Karpas-422 (cell line): ENCODE results near the gene EHD4. TPM values are rescaled to one million over a fixed set of nuclear protein-coding genes. Genes with fewer than 3 reads are reported as not detected.

Experiments
- DNase-seq: peaks from one replicate; pipeline ENCODE4 v3.0.0-alpha.2; 2015
- H2AFZ ChIP-seq: fragments of 200-600 bp; sonication (generic); 2 replicates; pipeline ENCODE4 v1.6.1; 2014; ENCODE audit warnings: antibody characterized with exemption, low read length, mixed read lengths
- H3K27ac ChIP-seq: fragments of 200-600 bp; sonication (generic); 2 replicates; pipeline ENCODE4 v1.5.1; 2014; ENCODE audit warnings: mild to moderate bottlenecking, low read length, moderate library complexity
- H3K27me3 ChIP-seq: fragments of 200-600 bp; sonication (generic); 2 replicates; pipeline ENCODE4 v1.6.1; 2014; ENCODE audit warnings: low read length, mixed read lengths
- H3K36me3 ChIP-seq: fragments of 200-600 bp; sonication (generic); 2 replicates; pipeline ENCODE4 v1.6.1; 2014; ENCODE audit warnings: low read length, mixed read lengths; ENCODE audit not compliant: insufficient read depth
- H3K4me1 ChIP-seq: fragments of 200-600 bp; sonication (generic); 2 replicates; pipeline ENCODE4 v1.6.1; 2014; ENCODE audit warnings: mild to moderate bottlenecking, low read length, mixed read lengths
- H3K4me2 ChIP-seq: fragments of 200-600 bp; sonication (generic); 2 replicates; pipeline ENCODE4 v1.6.1; 2014; ENCODE audit warnings: low read length, low read depth, mild to moderate bottlenecking; ENCODE audit not compliant: poor library complexity, severe bottlenecking
- H3K4me3 ChIP-seq: fragments of 200-600 bp; sonication (generic); 2 replicates; pipeline ENCODE4 v1.5.1; 2014; ENCODE audit warnings: mild to moderate bottlenecking, antibody characterized with exemption, low read length, mixed read lengths
- H3K79me2 ChIP-seq: fragments of 200-600 bp; sonication (generic); 2 replicates; pipeline ENCODE4 v1.6.1; 2014; ENCODE audit warnings: mild to moderate bottlenecking, low read length, mixed read lengths
- H3K9ac ChIP-seq: fragments of 200-600 bp; sonication (generic); 2 replicates; pipeline ENCODE4 v1.6.0; 2014; ENCODE audit warnings: low read length
- H3K9me2 ChIP-seq: fragments of 200-600 bp; sonication (generic), shearing (Covaris generic); replicated peaks from 2 replicates; pipeline ENCODE4 v1.6.0; 2014; ENCODE audit warnings: mild to moderate bottlenecking, low read length, moderate library complexity; ENCODE audit not compliant: insufficient read depth
- H3K9me3 ChIP-seq: fragments of 300-700, 200-600 bp; sonication (generic); 2 replicates; pipeline ENCODE4 v1.6.1; 2014; ENCODE audit warnings: low read length, mixed read lengths
- H4K20me1 ChIP-seq: fragments of 200-600 bp; sonication (generic); 2 replicates; pipeline ENCODE4 v1.6.1; 2014; ENCODE audit warnings: mild to moderate bottlenecking, antibody characterized with exemption, low read length, low read depth; ENCODE audit not compliant: insufficient read depth
- small RNA-seq: library from RNA; depleted of rRNA; stranded (forward); fragments of <200 nt; gene quantifications from one replicate; pipeline ENCODE3, GENCODE V24; 2014
- total RNA-seq: library from RNA; depleted of rRNA; stranded (reverse); fragments of >200 nt; shearing (Covaris generic); gene quantifications from 2 replicates; pipeline ENCODE4 v1.2.3, GENCODE V29; 2014; ENCODE audit warnings: low replicate concordance; rRNA removed

EHD4 gene
- total RNA-seq, 1 experiment from 2014 or later, result 19.9 TPM

DNA sequence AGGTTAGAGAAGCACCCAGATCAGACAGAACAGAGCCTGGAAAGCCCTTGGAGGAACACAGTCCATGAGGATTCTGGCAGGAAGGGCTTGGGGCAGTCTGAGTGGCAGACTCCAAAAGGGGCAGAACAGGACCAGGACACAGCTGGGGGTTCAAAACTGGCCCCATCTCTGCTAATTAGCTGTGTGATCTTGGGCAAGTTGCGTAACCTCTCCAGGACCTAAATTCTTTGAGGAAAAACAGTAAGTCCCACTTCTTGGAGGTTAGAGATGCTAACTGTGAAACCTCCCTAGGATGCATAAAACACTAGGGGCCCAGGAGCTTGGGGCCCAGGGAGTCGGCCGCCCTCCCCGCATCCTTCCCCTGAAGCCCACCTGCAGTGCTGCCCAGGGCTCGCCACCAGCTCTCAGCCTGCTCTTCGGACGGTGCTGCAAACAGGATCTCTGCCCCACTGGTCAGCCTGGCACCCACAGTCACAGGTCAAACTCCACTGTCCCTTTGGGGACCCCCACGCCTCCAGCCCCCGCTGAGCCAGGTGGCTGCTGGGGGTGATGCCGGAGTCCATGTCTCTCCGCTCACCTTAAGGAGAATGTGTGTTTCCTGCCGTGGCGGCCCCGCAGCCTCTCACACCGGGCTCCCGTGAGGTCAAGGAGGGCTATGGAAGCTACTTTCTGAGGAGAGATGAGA is 121.7 kb downstream of the EHD4 start:
- no peak overlapping the region for H3K4me2 ChIP-seq
- H3K36me3 ChIP-seq, result no peaks in the 10 kb centered on the region
- no peaks in the 10 kb centered on the region for H3K4me1 ChIP-seq
- H3K9ac ChIP-seq, result no peak overlapping the region
- H4K20me1 ChIP-seq, result no peaks in the 10 kb centered on the region
- no peaks in the 10 kb centered on the region for H3K9me3 ChIP-seq
- no peak for DNase-seq
- H3K4me3 ChIP-seq, result no peak overlapping the region
- no peaks in the 10 kb centered on the region for H3K9me2 ChIP-seq
- H3K79me2 ChIP-seq, result no peaks in the 10 kb centered on the region
- H3K27ac ChIP-seq, result no peak overlapping the region
- no peaks in the 10 kb centered on the region for H3K27me3 ChIP-seq
- no peak overlapping the region for H2AFZ ChIP-seq

- DNase-seq, result no peak
- Histone ChIP-seq H3K9me2 (no peaks in the 10 kb centered on the region), H3K27me3 (no peaks in the 10 kb centered on the region), H4K20me1 (no peaks in the 10 kb centered on the region), H3K4me1 (no peaks in the 10 kb centered on the region), H3K36me3 (no peaks in the 10 kb centered on the region), H3K9ac (no peak overlapping the region), H2AFZ (no peak overlapping the region), H3K9me3 (no peaks in the 10 kb centered on the region), H3K4me2 (no peak overlapping the region), H3K27ac (no peak overlapping the region), H3K79me2 (no peaks in the 10 kb centered on the region), H3K4me3 (no peak overlapping the region)
Measured at GRCh38 chr15:41849861-41850260, 122.5 kb downstream of the EHD4 start.

- no peaks in the 10 kb centered on the region for H4K20me1 ChIP-seq
- H3K4me2 ChIP-seq, result no peak overlapping the region
- H3K79me2 ChIP-seq, result no peaks in the 10 kb centered on the region
- no peaks in the 10 kb centered on the region for H3K4me1 ChIP-seq
- no peak overlapping the region for H3K9ac ChIP-seq
- no peak overlapping the region for H2AFZ ChIP-seq
- no peaks in the 10 kb centered on the region for H3K9me2 ChIP-seq
- no peaks in the 10 kb centered on the region for H3K36me3 ChIP-seq
- no peak overlapping the region for H3K27ac ChIP-seq
- no peak for DNase-seq
- H3K9me3 ChIP-seq, result no peaks in the 10 kb centered on the region
- no peak overlapping the region for H3K4me3 ChIP-seq
- no peaks in the 10 kb centered on the region for H3K27me3 ChIP-seq
Measured at GRCh38 chr15:41849204-41849603, 123.2 kb downstream of the EHD4 start.

DNA sequence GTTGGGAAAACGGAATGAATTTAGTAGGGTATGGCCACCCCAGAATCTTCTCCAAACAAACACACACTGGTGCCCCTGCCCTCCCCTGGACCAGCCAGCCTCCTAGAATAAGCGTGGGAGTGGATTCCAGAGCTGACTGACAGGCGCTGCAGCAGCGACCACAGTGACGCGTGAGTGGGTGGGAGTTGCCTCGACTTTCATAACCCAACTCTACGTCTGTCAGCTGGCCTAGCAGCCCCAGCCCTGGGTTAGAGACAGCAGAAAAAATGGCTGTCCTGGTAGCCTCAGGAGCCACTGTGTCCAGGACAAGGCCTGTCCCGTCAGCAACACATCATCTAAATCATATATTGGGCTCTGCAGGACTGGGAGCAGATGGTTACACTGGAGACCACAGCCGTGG is 123.7 kb downstream of the EHD4 start:
- no peaks in the 10 kb centered on the region for H3K9me3 ChIP-seq
- H3K79me2 ChIP-seq, result no peaks in the 10 kb centered on the region
- H3K9ac ChIP-seq, result no peak overlapping the region
- DNase-seq, result no peak
- H3K27me3 ChIP-seq, result no peaks in the 10 kb centered on the region
- no peaks in the 10 kb centered on the region for H3K9me2 ChIP-seq
- no peak overlapping the region for H3K4me3 ChIP-seq
- H3K4me2 ChIP-seq, result no peak overlapping the region
- H3K27ac ChIP-seq, result no peak overlapping the region
- no peak overlapping the region for H2AFZ ChIP-seq
- no peaks in the 10 kb centered on the region for H3K4me1 ChIP-seq
- H4K20me1 ChIP-seq, result no peaks in the 10 kb centered on the region
- no peaks in the 10 kb centered on the region for H3K36me3 ChIP-seq

- Histone ChIP-seq H3K4me1 (no peaks in the 10 kb centered on the region), H3K79me2 (no peaks in the 10 kb centered on the region), H4K20me1 (no peaks in the 10 kb centered on the region), H3K9me3 (no peaks in the 10 kb centered on the region), H3K9me2 (no peaks in the 10 kb centered on the region), H3K36me3 (no peaks in the 10 kb centered on the region), H2AFZ (no peak overlapping the region), H3K9ac (no peak overlapping the region), H3K4me3 (no peak overlapping the region), H3K4me2 (no peak overlapping the region), H3K27me3 (no peaks in the 10 kb centered on the region), H3K27ac (no peak overlapping the region)
- no peak for DNase-seq
Measured at GRCh38 chr15:41847981-41848380, 124.4 kb downstream of the EHD4 start.

DNA sequence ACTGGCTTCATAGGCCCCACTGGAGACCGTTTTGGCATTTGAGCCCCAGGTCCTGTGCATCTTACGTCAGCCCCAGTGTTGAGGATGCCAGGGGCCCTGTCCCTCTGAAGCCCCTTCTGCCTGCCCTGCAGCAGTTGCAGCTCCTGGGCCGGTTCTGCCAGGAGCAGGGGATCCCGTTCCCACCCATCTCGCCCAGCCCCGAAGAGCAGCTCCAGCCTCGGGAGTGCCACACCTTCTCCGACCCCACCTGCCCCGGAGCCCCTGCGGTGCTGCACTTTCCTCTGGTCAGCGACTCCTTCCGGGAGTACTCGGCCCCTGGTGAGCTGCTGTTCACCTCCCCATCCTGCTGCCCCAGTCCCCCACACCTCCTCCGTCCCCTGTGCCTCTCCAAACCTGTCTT is 125.2 kb downstream of the EHD4 start:
- H3K27me3 ChIP-seq, result no peaks in the 10 kb centered on the region
- no peak overlapping the region for H2AFZ ChIP-seq
- H3K4me1 ChIP-seq, result no peaks in the 10 kb centered on the region
- no peak overlapping the region for H3K27ac ChIP-seq
- no peak overlapping the region for H3K4me2 ChIP-seq
- no peaks in the 10 kb centered on the region for H3K36me3 ChIP-seq
- no peak overlapping the region for H3K4me3 ChIP-seq
- no peaks in the 10 kb centered on the region for H4K20me1 ChIP-seq
- H3K9me2 ChIP-seq, result no peaks in the 10 kb centered on the region
- H3K9ac ChIP-seq, result no peak overlapping the region
- no peaks in the 10 kb centered on the region for H3K79me2 ChIP-seq
- H3K9me3 ChIP-seq, result no peaks in the 10 kb centered on the region
- DNase-seq, result no peak

Small RNAs within 50 kb of the gene (small RNA-seq; reads per million reads assigned to genes)
- gene MIR4310 (not detected), gene RNA5SP393 (not detected)

Other genes with a start within 250 kb of the EHD4 start
- 17.8 and 29.8 TPM in 2 replicates for gene MAPKBP1, start 198.1 kb downstream of the EHD4 start, total RNA-seq
- gene JMJD7, start 144.5 kb downstream of the EHD4 start, total RNA-seq, result 2.8 and 9.2 TPM in 2 replicates
- 2.2 and 6.1 TPM in 2 replicates for gene PLA2G4B, start 133.7 kb downstream of the EHD4 start, total RNA-seq
- gene SPTBN5, start 78.5 kb downstream of the EHD4 start, total RNA-seq, result 0.11 and 0.22 TPM in 2 replicates
- not detected in 2 replicates for gene PLA2G4E, start 48.5 kb upstream of the EHD4 start, total RNA-seq
- not detected in 2 replicates for gene PLA2G4D, start 122.0 kb upstream of the EHD4 start, total RNA-seq
- not detected in 2 replicates for gene PLA2G4F, start 184.1 kb upstream of the EHD4 start, total RNA-seq
- 65.3 and 99.4 TPM in 2 replicates for gene VPS39, start 235.7 kb upstream of the EHD4 start, total RNA-seq